AG10803 (cell line): ENCODE results near the gene TNFRSF18.
"Not testable (repeated sequence)": the region's sequence is repeated elsewhere in the genome, so short reads cannot be mapped to it uniquely, and the experiment has no call there.

ENCODE experiments used
- DNase-seq: peaks from one replicate; pipeline ENCODE4 v3.0.0; 2010; ENCODE audit warnings: low read depth
- H3K4me3 ChIP-seq: 2 replicates; pipeline ENCODE4 v1.5.1; 2011; ENCODE audit warnings: mild to moderate bottlenecking, low read length, control low read depth
- TF ChIP-seq, protein P1 (sequence below): conservative IDR thresholded peaks from 2 replicates; pipeline ENCODE4 v1.5.1; 2011; ENCODE audit warnings: mild to moderate bottlenecking, low read length, control low read depth, inconsistent platforms

Gene TNFRSF18, protein sequence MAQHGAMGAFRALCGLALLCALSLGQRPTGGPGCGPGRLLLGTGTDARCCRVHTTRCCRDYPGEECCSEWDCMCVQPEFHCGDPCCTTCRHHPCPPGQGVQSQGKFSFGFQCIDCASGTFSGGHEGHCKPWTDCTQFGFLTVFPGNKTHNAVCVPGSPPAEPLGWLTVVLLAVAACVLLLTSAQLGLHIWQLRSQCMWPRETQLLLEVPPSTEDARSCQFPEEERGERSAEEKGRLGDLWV

DNA sequence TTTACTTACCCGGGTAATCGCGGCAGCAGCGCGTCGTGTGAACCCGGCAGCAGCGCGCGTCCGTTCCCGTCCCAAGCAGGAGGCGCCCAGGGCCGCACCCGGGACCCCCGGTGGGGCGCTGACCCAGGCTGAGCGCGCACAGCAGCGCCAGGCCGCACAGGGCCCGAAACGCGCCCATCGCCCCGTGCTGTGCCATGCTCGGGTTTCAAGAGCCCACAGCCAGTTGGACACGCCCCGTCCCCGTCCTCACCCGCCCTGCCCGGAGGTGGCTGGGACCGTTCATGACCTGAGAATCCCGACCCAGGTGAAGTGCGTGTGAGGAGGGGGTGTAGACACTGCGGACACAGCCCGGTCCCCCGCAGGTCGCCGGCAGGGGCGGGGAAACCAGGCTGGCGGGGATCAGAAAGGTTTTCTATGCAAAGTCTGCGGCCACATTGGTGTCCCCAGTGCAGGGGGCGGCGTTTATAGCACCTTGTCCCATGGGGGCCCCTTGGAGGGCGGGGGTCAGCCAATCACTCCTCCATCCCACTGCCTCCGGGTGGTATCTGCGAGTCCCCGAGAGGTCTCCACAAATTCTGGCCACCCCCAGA lies at the start of gene TNFRSF18:
Gene TNFRSF18 (minus strand): TSS at position 217 of the 590 bp plus-strand sequence. CDS start 21 bp downstream, at position 196.
- no peak for DNase-seq
- TF ChIP-seq, protein P1, sequence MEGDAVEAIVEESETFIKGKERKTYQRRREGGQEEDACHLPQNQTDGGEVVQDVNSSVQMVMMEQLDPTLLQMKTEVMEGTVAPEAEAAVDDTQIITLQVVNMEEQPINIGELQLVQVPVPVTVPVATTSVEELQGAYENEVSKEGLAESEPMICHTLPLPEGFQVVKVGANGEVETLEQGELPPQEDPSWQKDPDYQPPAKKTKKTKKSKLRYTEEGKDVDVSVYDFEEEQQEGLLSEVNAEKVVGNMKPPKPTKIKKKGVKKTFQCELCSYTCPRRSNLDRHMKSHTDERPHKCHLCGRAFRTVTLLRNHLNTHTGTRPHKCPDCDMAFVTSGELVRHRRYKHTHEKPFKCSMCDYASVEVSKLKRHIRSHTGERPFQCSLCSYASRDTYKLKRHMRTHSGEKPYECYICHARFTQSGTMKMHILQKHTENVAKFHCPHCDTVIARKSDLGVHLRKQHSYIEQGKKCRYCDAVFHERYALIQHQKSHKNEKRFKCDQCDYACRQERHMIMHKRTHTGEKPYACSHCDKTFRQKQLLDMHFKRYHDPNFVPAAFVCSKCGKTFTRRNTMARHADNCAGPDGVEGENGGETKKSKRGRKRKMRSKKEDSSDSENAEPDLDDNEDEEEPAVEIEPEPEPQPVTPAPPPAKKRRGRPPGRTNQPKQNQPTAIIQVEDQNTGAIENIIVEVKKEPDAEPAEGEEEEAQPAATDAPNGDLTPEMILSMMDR = no peak
- no peak within 1 kb of the TSS for H3K4me3 ChIP-seq

DNA sequence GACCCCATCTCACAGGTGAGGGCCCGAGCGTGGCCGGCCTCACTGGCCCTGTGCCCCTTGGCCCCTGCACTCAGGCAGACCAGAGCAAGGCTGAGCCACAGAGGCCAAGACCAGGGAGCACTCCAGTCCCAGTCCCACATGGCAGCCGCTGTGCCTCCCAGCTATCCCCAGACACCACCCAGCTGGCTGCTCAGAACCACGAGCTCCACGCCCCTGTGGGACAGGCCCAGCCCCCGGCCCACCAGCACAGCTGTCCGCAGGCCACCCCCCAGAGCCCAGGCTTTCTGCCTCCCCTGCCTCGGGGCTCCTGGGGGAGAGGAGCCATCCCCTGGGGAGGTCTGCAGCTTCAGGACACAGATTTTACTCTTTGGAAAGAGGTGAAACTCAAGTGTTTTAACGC lies 49.2 kb upstream of the TNFRSF18 start:
- no peak for DNase-seq
- TF ChIP-seq, protein P1 = no peak

DNA sequence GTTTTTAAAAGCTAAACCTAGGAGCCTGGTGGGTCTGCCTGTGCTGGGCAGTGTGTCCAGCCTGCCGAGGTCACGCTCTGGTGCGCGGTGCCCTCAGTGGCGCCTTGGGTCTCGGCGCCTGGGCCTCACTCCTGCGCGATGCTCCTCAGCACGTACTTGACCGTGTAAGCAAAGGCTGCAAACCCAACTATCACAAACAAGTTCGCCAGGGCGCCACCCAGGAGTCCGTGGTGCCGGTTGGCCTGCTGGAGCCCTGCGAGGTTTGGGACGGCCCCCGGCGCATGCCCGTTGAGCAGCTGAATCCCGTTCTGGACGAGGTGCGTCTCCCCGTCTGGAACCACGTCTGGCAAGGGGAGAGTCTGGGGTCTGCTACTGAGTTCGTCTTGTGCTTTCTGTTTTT lies 48.7 kb upstream of the TNFRSF18 start:
- TF ChIP-seq, protein P1 = no peak
- no peak for DNase-seq
- H3K4me3 ChIP-seq = no peak overlapping the region

More for the DNA sequence above, 49.2 kb upstream of the TNFRSF18 start:
- no peak overlapping the region for H3K4me3 ChIP-seq

DNA sequence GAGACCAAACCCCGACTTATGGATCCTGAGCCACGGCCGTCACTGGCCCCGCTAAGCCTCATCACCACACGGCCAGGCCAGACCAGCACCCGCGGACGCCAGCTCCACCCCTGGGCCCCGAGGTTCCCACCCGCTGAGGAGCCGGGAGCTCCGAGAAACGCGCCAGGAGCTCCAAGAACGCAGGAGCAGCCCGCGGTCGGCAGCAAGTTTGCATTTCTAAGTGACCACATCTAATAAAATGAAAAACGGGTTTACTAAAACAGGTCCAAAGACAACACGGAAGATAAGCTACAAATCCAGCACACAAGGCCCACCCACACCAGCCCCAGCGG lies 48.2 kb upstream of the TNFRSF18 start:
- no peak overlapping the region for H3K4me3 ChIP-seq
- TF ChIP-seq, protein P1 = no peak
- DNase-seq = no peak

DNA sequence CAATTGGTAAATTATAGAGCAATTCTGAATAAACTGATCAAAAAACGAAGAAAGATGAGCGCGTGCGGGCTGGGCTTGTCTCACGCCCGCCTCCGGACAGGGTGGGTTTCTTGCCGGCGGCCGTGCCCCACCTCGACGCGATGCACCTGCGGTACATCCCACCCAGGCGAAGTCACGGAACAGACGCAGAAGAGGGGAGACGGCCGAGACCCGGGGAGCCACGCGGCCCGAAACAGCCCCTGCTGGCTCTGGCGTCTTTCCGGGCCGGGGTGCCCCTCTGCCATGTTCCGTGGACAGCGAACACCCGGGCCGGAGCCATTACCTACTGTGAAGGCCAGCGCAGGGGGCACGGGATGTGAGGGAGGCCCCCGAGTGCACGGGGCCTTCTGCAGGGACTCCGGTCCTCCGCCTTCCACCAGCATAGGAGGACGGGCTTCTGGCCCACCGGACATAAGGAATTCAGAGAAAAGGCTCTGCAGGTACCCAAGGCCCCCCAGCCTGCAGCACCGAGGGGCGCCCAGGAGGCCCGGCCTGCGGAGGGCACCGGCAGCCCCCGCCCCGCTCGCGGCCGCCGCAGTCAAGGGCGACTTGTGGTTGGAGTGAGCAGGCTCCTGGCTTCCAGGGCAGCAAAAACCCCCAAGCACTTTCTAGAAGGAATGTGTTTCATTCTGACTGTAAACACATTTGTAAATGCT lies 47.7 kb upstream of the TNFRSF18 start:
- no peak overlapping the region for H3K4me3 ChIP-seq
- no peak for DNase-seq
- TF ChIP-seq, protein P1 = no peak

DNA sequence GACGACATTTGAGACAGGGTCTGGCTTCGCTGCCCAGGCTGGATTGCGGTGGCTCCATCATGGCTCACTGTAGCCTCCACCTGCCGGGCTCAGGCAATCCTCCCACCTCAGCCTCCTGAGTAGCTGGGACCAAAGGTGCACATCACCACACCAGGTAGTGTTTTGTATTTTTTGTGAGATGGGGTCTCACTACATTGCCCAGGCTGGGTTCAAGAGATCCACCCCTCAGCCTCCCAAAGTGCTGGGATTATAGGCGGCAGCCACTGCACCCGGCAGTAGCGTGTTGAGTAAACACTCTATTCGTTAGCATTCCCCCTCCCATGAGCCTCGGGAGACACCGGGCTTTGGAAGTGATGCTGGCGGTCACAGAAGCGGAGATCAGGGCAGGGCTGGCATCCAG lies 46.9 kb upstream of the TNFRSF18 start:
- H3K4me3 ChIP-seq = no peak overlapping the region
- no peak for DNase-seq
- TF ChIP-seq, protein P1 = no peak

DNA sequence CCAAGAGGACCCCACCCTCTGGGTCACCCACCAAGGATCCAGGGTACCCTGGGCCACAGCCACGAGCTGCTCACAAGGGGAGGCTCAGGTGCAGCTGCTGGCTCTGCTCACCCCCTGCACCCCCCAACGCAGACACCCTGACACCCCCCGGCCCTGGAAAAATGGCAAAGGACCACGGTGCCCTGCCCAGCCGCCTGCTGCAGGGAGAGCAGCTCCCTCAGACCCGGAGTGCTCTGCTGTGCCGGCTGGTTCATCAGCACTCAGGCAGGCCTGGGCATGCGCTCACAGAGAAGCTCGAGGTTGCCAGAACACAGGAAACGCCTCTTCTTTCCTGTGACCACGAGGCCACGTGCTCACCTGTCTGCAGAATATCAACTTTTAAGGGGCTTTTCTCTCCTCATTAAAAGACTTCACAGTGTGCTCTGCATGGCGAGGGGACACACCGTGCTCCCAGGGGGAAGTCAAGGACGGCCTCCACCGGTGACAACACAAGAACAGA lies 44.4 kb upstream of the TNFRSF18 start:
- H3K4me3 ChIP-seq = no peak overlapping the region
- DNase-seq = no peak
- TF ChIP-seq, protein P1 = no peak

DNA sequence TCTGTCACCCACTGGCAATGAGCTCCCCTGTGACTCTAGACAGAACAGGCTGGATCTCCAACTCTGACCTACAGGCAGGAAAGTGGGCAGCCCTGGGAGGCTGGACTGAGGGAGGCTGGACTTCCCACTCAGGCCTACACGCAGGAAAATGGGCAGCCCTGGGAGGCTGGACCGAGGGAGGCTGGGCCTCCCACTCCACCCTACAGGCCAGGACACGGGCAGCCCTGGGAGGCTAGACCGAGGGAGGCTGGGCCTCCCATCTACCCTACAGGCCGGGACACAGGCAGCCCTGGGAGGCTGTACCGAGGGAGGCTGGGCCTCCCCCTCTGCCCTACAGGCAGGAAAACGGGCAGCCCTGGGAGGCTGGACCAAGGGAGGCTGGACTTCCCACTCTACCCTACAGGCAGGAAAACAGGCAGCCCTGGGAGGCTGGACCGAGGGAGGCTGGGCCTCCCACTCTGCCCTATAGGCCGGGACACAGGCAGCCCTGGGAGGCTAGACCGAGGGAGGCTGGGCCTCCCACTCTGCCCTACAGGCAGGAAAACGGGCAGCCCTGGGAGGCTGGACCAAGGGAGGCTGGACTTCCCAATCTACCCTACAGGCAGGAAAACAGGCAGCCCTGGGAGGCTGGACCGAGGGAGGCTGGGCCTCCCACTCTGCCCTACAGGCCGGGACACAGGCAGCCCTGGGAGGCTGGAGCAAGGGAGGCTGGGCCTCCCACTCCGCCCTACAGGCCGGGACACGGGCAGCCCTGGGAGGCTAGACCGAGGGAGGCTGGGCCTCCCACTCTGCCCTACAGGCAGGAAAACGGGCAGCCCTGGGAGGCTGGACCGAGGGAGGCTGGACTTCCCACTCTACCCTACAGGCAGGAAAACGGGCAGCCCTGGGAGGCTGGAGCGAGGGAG lies 41.9 kb upstream of the TNFRSF18 start:
- H3K4me3 ChIP-seq, DNase-seq: not testable (repeated sequence)
